HG02884 (cell line): ENCODE measurements around the gene CBLN2.

Experiments used
- ATAC-seq: cut with Tn5 transposase; IDR thresholded peaks from one replicate; pipeline ENCODE4 v1.9.1; 2021; ENCODE audit warnings: mild to moderate bottlenecking, moderate library complexity; ENCODE audit not compliant: unreplicated experiment

CBLN2 gene

DNA sequence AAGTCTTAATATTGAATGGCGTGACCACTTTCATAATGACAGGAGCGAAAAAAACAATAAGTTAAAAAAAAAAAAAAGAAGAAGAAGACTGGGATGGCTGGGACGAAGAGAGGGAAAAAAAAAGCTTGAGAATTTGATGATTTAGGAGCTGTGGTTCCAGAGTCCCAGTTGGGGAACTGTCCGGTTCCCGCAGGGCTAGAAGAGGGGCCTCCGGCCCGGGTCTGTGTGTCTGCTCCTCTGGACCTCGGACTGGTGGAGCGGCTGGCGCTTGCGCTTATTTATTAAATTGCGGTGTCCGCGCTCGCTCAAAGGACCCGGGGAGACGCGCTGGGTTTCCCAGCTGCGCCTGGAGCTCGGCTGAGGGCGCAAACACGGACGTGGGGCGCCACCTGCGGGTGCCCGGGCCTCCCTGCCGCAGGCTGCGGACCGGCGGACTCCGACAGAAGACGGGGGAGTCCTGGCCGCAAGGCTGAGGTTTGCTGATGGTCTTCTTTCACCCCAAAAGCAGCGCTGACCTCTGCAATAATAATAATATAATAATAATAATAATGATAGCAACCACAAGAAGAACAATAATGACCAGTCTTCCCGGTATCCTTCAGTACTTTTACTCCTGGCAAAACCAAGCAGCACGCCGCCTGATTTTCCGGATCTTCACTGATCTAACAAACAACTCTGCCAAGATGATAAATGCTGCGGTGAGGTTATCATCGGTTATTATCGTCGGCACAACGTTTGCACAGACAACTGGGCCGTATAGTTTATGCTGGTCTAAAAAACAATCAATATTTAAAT lies at the start of gene CBLN2:
TSS of gene CBLN2 (minus strand) at position 251 of the 795 bp plus-strand sequence. CDS start 2,182 bp downstream, outside the sequence.
- ATAC-seq: peak; percentile 75

DNA sequence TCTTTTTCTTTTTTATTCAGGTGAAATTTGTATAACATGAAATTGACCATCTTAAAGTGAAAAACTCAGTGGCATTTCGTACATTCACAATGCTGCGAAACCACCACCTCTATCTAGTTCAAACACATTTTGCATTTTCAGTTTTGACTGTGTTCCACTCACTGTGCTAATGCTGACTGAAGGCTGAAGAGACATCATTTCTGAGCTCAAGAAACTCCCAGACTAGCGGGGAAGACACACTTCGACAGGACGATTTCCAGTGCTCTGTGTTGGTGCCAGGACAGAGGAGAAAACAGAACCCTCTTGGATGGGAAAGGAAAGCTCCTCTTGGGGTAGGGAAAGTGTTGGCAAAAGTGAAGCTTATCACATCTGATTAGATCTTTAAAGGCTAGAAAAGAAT lies 44.2 kb upstream of the CBLN2 start:
- no peak for ATAC-seq

DNA sequence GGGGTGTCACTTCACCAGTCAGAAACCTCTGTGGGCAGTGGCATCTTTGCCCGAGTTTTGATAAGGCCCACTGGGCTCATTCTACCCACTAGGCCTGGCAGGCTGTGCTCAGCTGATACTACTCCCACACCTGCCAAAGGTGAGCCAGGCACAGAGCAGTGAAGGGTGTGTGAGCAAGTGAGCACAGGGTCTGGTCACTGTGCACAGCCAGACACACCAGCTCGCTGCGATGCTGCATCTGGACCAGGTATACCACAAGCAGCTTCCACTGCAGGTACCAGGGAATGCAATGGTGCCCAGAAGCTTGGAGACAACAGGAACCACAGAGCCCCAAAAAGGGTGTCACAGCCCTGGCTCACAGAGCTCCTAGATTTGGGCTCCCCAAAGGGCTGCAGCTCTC lies 40.6 kb upstream of the CBLN2 start:
- no peak for ATAC-seq

DNA sequence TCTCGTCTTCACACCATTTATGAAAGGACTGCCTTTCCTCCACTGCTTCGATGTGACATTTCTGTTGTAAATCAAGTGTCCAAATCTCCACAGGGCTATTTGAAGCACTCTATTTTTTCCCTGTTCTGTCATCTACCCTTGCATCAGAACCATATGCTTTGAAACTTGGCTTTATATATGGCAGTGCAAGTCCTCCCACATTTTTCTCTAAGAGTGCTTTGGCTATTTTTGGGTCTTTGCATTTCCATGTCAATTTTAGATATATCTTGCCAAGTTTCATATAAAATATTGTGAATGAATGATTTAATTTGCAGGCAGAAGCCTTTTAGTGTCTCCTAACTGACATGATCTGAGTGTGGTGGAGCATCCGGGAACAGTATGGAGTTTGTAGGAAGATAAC lies 37.8 kb upstream of the CBLN2 start:
- no peak for ATAC-seq

DNA sequence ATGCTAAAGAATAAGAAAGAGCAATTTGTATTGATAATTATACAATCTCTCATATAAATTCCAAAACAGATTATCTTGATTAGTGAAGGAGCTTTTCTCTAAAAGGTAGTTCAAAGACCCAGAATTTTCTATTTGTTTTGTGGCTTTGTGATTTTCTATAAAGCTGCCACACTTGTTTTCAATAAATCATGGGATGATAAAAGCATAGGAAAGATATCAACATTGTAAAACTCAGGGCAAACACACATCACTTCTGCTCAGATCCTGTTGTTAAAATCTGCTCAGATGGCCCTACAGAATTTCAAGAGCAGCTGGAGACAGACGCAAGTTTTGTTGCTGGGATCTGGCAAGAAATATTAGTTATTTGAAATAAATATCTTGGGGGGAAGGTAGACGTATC lies 28.8 kb upstream of the CBLN2 start:
- no peak for ATAC-seq

DNA sequence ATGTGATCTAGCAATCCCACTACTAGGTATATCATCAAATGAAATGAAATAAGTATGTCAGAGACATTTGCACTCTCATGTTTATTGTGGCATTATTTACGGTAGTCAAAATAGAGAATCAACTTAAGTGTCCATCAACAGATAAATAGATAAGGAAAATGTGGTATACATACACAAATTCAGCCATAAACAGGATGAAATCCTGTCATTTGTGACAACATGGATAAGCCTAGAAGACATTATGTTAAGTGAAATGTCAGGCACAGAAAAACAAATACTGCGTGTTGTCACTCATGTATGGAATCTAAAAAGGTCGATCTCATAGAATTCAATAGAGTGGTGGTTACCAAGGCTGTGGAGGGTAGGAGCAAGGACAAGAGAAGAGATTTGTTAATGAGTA lies 22.1 kb upstream of the CBLN2 start:
- no peak for ATAC-seq

DNA sequence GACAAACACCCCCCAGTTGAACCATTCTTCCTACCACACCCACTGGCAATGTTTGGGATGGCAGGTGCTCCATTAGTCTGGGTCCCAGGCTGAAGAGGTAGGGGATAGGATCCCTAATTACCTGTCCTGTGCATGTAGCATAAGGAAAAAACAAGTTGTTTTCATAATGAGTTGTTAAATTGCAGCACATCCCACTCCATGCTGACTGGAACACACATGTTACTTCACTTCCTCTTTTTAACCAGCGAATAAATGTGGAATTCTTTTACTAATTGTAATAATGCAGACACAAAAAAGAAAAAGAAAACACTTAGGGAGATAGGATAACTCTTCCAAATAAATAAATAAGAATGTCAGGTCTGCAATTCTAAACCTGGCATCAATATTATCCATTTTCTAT lies 11.8 kb upstream of the CBLN2 start:
- ATAC-seq: no peak

DNA sequence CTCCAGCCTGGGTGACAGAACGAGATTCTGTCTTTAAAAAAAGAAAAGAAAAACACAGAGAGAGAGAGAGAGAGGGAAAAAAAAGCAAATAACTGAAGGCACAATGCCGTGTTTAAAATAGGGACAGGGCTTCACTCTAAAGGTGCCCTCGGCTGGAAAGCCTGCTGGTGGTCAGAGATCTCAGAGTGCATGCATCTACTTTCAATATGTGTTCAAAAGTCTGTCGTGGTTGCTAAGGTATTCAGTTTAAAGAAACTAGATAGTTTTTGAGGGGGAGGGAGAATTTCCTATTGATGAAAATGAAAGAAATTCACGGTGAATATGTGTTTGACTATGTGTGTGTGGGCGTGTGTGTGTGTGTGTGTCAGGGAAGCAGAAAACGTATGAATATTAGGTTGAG lies 11.0 kb upstream of the CBLN2 start:
- no peak for ATAC-seq

DNA sequence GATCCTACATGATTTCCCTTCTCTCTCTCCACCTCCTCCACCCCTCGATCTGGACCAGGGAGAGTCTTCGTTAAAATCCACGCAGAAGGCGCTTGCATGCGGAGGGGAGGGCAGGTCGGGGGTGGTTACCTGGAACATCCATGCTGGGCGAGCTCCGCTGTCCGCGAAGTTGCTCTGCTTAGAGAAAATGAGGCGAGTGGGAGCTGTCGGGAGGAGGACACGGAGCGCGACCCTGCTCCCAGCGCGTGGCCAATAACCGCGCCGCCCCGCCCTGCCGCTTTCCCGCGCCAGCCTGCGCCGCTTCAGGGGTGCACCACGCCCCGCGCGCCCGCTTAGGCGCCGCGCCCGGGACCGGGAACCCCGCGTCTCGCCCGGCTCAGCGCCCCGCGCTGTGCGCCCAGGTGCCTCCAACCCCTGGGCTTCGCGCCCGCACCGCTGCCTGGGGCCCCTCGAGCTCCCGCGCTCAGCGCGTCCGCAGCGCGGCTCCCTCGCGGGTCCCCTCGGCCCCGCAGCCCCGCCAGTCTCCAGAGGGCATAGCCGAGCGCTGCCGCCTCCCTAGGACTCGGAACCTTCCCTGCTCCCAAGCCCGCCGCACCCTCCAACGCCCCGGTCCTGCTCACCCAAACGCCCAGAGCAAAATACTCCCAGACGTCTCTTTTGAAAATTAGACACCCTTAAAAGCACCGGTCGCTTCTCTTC lies 636 bp downstream of the CBLN2 start:
- no peak for ATAC-seq

DNA sequence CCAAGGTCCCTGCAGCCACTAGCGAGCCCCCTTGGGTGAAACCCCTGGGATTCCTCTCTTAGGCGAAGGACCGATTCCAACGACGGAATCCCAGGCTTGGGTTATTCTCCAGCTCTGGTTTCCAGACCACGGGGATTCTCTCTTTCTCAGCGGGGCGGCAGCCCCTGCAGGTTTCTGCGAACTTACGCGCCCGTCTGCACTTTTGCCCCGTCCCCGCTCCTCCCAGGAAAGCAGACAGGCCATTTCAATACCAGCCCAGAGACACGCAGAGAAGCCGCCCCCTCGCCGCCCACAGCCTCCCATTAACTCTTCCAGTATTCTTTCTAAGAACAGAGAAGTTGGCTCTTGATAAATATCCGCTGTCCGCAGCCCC lies 1.2 kb downstream of the CBLN2 start:
- ATAC-seq: no peak

DNA sequence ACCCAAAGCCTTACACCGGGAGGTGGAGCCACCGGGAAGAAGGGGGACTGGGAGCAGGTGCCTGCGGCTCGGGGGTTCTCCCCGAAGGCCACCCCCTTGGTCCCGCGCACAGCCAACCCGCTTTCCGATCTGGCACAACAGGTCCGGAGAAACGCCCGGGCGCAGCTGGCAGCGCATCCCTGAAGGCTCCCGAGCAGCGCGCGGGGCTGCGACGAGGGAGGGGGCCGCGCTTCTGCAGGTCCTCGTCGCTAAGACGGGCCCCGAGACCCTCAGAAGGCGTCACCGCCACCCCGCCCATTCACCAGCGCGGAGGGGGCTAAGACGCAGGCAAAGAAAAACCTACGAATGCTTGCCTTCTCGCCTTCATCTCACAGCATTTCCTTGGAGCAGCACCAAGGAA lies 1.8 kb downstream of the CBLN2 start:
- ATAC-seq: no peak

DNA sequence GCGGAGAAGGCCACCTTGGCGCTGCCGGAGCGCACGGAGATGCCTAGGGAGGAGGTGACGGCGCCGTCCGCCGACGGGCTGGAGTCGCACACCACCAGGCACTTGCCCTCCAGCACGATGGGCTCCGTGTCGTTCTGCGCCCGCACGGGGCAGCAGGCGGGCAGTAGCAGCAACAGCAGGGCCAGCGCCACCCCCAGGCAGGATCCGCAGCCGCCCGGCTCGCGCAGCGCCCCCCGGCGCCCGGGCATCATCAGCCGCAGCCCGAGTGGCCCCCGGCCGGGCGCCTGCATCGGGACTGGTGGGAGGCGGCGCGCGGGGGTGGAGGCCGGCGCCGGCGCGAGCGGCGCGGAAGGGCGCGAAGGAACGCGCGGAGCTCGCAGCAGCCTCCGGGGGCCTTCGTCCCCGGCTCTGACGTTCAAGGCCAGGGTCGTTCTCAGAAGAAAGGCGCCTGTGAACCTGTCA lies 2.2 kb downstream of the CBLN2 start:
- no peak for ATAC-seq

DNA sequence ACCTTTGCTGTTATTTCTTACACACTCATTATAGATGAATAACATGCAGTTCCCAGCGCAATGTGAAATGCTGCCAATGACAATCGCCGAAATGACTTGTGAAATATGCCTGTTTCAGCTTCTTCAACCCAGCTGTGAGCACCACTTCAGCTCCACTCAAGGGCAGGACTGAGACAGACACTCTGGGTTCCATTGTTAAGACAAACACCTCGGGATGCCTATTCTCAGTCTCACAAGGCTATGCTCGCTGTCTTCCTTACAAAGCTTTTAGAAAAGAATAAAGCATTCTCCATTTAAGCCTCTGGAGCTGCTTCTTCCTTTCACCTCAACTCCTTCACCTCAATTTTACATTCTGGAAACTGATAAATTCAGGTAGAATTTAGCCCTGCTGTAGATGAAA lies 4.2 kb downstream of the CBLN2 start:
- no peak for ATAC-seq

DNA sequence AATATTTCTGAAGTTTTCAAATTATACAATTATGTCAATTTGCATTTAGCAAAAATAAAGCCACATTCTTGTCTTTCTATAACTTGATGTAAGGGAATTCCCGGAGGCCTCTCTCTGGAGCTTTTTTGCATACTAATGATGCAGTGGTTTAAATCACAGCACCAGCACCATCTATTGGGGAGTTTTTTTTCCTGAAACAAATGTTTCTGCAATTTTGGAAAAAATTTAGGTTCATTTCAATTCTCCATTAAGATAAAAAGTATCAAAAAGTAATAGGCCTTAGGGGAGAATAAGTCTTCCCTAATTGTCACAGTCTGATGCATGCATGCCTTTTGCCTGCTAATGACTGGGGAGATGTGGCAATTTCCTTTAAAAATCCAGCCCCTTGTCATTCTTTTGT lies 13.5 kb downstream of the CBLN2 start:
- ATAC-seq: no peak

DNA sequence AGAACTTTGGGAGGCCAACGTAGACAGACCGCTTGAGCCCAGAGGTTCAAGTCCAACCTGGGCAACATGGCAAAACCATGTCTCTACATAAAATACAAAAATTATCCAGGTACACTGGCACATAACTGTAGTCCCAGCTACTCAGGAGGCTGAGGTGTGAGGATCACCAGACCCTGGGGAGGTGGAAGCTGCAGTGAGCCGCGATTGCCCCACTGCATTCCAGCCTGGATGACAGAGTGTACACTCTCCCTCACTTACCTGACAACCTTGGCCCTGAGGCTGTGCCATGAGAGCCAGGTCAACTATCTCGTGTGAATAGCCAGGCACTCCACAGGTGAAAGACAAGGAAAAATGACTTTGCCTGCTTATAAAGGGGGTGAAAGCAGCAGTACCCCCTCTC lies 39.3 kb downstream of the CBLN2 start:
- no peak for ATAC-seq

DNA sequence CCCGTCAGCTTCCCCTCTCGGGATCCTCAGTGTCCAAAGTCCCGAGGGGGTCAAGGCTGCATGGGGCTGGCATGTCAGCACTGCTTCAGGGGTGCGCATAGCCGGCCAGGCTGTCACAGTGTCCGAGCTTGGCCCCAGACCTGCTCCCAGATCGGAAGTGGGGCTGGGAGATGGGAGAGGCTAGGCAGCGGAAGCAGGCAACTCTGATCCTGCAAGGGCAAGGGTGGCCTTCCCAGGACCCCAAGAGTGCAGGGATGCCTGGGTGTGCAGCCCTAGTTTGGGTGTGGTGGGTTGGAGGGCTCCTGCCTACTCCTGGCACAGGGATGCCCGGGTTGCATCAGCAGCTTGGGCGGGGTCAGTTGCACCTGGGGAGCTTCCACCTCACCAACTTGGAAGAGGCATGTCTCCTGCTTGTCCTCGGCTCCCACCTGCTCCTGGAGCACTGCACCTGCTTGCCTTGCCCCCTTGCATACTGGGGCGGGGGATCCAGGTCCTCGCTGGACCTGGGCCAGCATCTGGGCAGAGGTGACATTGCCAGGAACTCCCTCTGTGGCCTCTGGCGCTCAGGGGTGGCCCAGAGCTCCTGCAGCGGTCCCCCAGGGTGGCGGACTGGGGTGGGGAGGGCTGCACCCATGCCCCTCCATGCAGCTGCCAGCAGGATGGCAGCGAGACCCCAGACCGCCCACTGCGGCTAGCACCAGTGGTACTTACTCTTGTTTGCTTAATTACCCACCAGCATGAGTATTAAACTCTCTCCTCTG lies 41.3 kb downstream of the CBLN2 start:
- ATAC-seq: no peak

DNA sequence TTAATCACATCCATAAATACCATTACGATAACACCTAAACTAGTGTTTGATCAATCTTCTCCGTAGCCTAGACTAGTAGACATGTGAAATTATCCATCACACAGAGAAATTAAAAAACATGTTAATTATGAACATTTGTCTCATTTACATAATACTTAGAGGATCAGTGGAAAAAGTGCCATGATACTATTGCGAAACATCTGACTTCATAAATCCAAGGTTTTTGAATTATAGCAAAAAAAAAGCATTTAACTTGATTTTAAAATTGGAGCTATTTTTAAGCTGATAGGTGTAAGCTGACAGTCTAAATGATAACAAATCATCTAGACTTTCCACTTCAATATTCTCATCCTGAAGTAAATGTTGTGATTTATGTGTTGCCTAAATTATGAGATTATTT lies 51.6 kb downstream of the CBLN2 start:
- ATAC-seq: no peak
